HFFc6 (cell line): Measurements from ENCODE around the gene NMNAT3. TPM values are rescaled to one million over a fixed set of nuclear protein-coding genes. Genes with fewer than 3 reads are reported as not detected.
"Not testable (repeated sequence)": the region's sequence is repeated elsewhere in the genome, so short reads cannot be mapped to it uniquely, and the experiment has no call there.

Experiments used
- DNase-seq: peaks from one replicate; pipeline ENCODE4 v3.0.0-alpha.2; 2018
- H3K27ac Mint-ChIP-seq: 2 replicates; pipeline ENCODE4 v1.8.0; 2020; ENCODE audit warnings: mild to moderate bottlenecking, mixed read lengths
- H3K27me3 Mint-ChIP-seq: 2 replicates; pipeline ENCODE4 v1.8.0; 2021; ENCODE audit warnings: mild to moderate bottlenecking, moderate library complexity, mixed read lengths; ENCODE audit not compliant: insufficient read depth
- H3K36me3 Mint-ChIP-seq: 2 replicates; pipeline ENCODE4 v1.8.0; 2021; ENCODE audit warnings: low read depth, mixed read lengths
- H3K4me1 Mint-ChIP-seq: 2 replicates; pipeline ENCODE4 v1.8.0; 2020; ENCODE audit warnings: low read depth, mixed read lengths
- H3K4me3 Mint-ChIP-seq: 2 replicates; pipeline ENCODE4 v1.8.0; 2020; ENCODE audit warnings: mild to moderate bottlenecking, moderate library complexity, mixed read lengths
- H3K9me3 Mint-ChIP-seq: 2 replicates; pipeline ENCODE4 v1.8.0; 2020; ENCODE audit warnings: mild to moderate bottlenecking, mixed read lengths
- total RNA-seq, 6 experiments: library from RNA; stranded (reverse); fragmentation: NEBNext Ultra II Directional; extraction: Animal tissue kit (Norgen Biotek cat#: 25700); gene quantifications; 2 replicates in 1 of 6; 3 replicates in 5 of 6; pipeline ENCODE4 v1.2.3, GENCODE V29; 2021
- TF ChIP-seq, protein P1 (sequence below): fragments of 200-600 bp; sonication (generic); IDR thresholded peaks from 2 replicates; pipeline ENCODE4 v1.5.0; 2021; ENCODE audit warnings: antibody characterized with exemption, mild to moderate bottlenecking

Gene NMNAT3
- total RNA-seq, 6 experiments from 2014 or later: 0.02 to 0.05 (median 0.03) TPM; not detected in 2

DNA sequence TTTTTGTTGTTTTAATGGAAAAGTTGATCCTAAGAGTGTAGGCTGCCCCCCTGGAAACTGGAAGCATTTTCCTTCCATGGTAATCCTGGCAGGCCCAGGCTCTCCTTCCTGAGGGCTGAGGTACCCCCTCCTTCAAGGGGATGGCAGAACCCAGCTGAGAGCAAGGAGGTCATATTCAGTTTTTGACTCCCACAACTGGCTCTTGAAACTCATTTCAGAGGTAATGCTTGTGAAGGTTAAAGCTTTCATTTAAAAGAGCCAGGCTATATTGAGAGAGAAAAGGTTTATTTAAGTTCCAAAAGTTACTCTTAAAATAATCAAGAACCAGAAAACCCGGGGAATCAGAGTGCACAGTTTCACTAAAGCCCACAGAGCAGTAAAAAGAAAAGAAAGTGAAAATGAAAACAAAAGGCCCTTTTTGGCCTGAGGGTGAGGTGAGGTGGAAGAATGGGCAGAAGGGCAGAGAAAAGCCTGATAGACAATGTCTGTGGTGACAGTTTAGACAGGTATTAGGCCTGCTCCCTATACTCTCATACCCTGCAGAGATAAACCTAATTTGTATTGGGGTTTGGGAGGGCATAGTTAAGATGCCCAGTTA is 91.3 kb downstream of the NMNAT3 start:
- H3K27me3 Mint-ChIP-seq: no peaks in the 10 kb centered on the region
- no peaks in the 10 kb centered on the region for H3K4me1 Mint-ChIP-seq
- H3K27ac Mint-ChIP-seq: no peak overlapping the region
- no peak overlapping the region for H3K4me3 Mint-ChIP-seq
- TF ChIP-seq, protein P1, sequence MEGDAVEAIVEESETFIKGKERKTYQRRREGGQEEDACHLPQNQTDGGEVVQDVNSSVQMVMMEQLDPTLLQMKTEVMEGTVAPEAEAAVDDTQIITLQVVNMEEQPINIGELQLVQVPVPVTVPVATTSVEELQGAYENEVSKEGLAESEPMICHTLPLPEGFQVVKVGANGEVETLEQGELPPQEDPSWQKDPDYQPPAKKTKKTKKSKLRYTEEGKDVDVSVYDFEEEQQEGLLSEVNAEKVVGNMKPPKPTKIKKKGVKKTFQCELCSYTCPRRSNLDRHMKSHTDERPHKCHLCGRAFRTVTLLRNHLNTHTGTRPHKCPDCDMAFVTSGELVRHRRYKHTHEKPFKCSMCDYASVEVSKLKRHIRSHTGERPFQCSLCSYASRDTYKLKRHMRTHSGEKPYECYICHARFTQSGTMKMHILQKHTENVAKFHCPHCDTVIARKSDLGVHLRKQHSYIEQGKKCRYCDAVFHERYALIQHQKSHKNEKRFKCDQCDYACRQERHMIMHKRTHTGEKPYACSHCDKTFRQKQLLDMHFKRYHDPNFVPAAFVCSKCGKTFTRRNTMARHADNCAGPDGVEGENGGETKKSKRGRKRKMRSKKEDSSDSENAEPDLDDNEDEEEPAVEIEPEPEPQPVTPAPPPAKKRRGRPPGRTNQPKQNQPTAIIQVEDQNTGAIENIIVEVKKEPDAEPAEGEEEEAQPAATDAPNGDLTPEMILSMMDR: no peak
- H3K36me3 Mint-ChIP-seq: no peaks in the 10 kb centered on the region; the same call in 1 of the 2 replicates
- no peak for DNase-seq
- H3K9me3 Mint-ChIP-seq: peaks cover 46% of the 10 kb centered on the region

DNA sequence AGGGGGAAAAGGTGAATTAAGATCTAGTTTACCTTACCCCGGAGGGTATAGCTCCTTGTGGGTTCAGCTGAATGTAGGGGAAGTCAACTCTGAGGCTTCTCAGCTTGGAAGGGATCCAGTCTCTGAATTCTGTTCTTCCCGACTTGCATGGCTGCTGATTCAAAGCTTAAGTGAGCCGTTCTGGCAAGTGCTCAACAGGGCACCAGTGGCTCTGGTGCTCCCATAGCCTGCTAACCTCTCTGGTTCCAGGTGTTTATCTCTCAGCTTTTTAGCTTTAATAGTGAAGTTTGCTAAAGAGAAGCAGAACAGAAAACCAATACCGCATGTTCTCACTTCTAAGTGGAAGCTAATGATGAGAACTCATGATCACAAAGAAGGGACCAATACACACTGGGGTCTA is 92.0 kb downstream of the NMNAT3 start:
- TF ChIP-seq, protein P1: no peak
- no peak for DNase-seq
- Mint-ChIP-seq H3K4me3 (no peak overlapping the region), H3K9me3 (peaks cover 46% of the 10 kb centered on the region), H3K27ac (no peak overlapping the region), H3K4me1 (no peaks in the 10 kb centered on the region), H3K27me3 (no peaks in the 10 kb centered on the region), H3K36me3 (no peaks in the 10 kb centered on the region; the same call in 1 of the 2 replicates)

DNA sequence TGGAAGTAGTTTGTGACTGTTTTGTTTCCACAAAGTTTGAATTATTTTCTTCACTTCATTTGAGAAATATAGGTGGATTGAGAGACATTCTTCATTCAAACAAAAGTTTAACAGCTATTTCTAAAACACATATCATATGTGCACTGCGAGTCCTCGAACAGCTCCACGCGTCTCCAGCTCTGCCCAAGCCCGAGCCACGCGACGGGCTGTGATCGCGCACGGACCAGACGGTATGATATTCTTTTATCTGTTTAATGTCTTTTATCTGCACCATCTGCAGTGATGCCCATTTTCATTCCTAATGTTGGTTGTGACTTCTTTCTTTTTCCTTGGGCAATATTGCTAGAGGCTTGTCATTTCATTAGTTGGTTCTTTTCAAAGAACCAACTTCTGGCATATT is 94.1 kb downstream of the NMNAT3 start:
- not testable (repeated sequence) for H3K36me3 Mint-ChIP-seq, H3K27ac Mint-ChIP-seq, H3K27me3 Mint-ChIP-seq, H3K4me1 Mint-ChIP-seq, DNase-seq, H3K4me3 Mint-ChIP-seq
- H3K9me3 Mint-ChIP-seq: peaks cover 47% of the 10 kb centered on the region

DNA sequence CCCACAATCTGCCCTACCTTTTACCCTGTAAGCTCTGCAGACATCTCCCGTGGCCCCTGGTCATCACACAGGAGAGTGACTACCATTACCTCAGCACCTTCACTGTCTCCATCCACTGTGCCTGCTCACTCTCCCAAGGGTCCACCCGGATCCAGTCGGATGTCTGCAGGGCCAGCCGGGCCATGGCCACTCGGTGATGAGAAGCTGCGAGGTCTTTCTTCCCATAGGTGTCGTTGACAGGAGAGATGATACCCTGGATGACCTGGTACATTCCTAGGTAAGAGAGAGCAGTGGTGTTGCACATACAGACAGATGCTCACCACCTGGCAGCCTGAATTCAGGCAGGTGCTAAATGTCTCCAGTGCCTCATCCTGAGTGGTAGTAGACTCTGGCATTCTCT is 99.0 kb downstream of the NMNAT3 start:
- H3K4me3 Mint-ChIP-seq: no peak overlapping the region
- no peaks in the 10 kb centered on the region for H3K36me3 Mint-ChIP-seq
- H3K9me3 Mint-ChIP-seq: peaks cover 36% of the 10 kb centered on the region
- TF ChIP-seq, protein P1: no peak
- no peak for DNase-seq
- H3K4me1 Mint-ChIP-seq: no peaks in the 10 kb centered on the region
- no peaks in the 10 kb centered on the region for H3K27me3 Mint-ChIP-seq
- no peak overlapping the region for H3K27ac Mint-ChIP-seq

DNA sequence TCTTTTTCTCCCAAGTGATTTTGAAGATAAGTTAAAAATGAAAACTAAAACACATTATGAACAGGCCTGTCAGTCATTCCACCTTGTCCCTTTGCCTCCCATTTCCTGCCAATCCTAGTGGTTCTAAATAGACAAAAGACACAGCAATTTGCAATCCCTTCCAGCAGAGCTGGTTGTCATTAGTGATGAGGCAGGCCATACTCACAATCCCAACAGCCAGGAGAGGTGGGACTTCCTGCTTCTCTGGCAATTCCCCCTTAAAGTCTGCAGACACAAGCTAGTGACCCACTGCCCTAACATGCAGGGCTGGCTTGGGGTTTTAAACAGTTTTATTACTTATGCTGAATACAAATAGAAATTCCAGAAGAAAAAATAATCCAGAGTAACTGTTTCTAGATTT is 99.9 kb downstream of the NMNAT3 start:
- Mint-ChIP-seq H3K27me3 (no peaks in the 10 kb centered on the region), H3K9me3 (peaks cover 40% of the 10 kb centered on the region), H3K4me3 (no peak overlapping the region), H3K27ac (no peak overlapping the region), H3K36me3 (no peaks in the 10 kb centered on the region), H3K4me1 (no peaks in the 10 kb centered on the region)
- no peak for DNase-seq
- TF ChIP-seq, protein P1: no peak

DNA sequence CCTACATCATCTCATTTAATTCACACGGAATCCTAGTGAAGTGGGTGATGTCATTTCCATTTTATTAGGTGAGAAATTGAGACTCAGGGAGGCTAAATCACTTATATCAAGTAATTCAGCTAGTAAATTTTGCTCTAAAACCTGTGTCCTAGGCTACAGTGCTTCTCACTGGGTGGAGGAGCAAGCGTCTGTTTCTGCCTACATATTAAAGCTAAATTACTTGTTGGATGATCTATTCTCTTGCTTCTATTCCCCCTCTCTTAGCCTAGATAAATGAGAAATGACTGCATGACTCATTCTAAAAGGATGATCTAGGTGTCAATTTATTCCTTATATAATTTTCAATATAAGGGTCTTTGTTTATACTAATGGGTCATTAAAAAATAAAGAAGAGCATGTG is 100.4 kb downstream of the NMNAT3 start:
- DNase-seq: no peak
- Mint-ChIP-seq H3K4me1 (no peaks in the 10 kb centered on the region), H3K36me3 (no peaks in the 10 kb centered on the region), H3K4me3 (no peak overlapping the region), H3K27me3 (no peaks in the 10 kb centered on the region), H3K9me3 (peaks cover 40% of the 10 kb centered on the region), H3K27ac (no peak overlapping the region)
- TF ChIP-seq, protein P1: no peak
